HL-60 (cell line): ENCODE results near the gene TMEM237.

Experiments
- GABPA ChIP-seq: IDR thresholded peaks from 2 replicates; pipeline ENCODE4 v1.6.1; 2012; ENCODE audit warnings: low read depth
- TF ChIP-seq, protein P1 (sequence below): IDR thresholded peaks from one replicate; pipeline ENCODE4 v1.5.1; 2011; ENCODE audit warnings: low read length, control low read depth, inconsistent platforms; ENCODE audit not compliant: insufficient read depth

DNA sequence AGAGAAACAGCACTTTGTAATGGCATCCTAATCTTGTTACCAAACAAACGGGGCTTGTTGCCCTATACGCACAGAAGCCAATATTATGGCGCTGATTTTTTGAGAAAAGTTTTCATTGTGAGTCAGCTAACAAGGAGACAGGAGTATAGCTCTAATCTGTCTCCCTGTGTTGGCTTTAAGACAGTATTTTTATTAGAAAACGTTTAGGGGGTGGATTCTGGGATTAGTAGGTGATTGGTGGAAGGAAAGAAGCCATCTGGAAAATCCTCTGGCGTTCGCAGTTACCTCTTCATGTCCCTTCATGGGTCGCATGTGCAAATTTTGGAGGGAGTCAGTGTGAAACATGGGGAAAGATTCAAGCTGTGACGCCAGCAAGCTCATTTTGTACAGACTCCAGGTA, 698 bp upstream of the TMEM237 start:
- TF ChIP-seq, protein P1, sequence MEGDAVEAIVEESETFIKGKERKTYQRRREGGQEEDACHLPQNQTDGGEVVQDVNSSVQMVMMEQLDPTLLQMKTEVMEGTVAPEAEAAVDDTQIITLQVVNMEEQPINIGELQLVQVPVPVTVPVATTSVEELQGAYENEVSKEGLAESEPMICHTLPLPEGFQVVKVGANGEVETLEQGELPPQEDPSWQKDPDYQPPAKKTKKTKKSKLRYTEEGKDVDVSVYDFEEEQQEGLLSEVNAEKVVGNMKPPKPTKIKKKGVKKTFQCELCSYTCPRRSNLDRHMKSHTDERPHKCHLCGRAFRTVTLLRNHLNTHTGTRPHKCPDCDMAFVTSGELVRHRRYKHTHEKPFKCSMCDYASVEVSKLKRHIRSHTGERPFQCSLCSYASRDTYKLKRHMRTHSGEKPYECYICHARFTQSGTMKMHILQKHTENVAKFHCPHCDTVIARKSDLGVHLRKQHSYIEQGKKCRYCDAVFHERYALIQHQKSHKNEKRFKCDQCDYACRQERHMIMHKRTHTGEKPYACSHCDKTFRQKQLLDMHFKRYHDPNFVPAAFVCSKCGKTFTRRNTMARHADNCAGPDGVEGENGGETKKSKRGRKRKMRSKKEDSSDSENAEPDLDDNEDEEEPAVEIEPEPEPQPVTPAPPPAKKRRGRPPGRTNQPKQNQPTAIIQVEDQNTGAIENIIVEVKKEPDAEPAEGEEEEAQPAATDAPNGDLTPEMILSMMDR = no peak
- TF ChIP-seq GABPA = no peak
